WTC11 (cell line): Measurements from ENCODE around the gene EIF4G1.
A peak's percentile ranks its signal among the peaks of the same experiment; 100 is the strongest.

Source experiments
- CBFB ChIP-seq: sonication (generic); formaldehyde crosslinking; IDR thresholded peaks from 2 replicates; pipeline ENCODE4 v1.8.1; 2022; ENCODE audit warnings: mild to moderate bottlenecking, low read depth, missing genetic modification reagents
- CREM ChIP-seq: sonication (generic); formaldehyde crosslinking; IDR thresholded peaks from 2 replicates; pipeline ENCODE4 v1.8.1; 2022; ENCODE audit warnings: mild to moderate bottlenecking, missing genetic modification reagents, moderate library complexity
- ETV6 ChIP-seq: sonication (generic); formaldehyde crosslinking; IDR thresholded peaks from 2 replicates; pipeline ENCODE4 v1.8.1; 2022; ENCODE audit warnings: mild to moderate bottlenecking, missing genetic modification reagents
- FOXJ3 ChIP-seq: sonication (generic); formaldehyde crosslinking; IDR thresholded peaks from 2 replicates; pipeline ENCODE4 v1.9.0; 2021; ENCODE audit warnings: missing genetic modification reagents, mild to moderate bottlenecking, borderline replicate concordance
- IRF2 ChIP-seq: sonication (generic); formaldehyde crosslinking; IDR thresholded peaks from 2 replicates; pipeline ENCODE4 v1.8.0; 2022; ENCODE audit warnings: low read depth, missing genetic modification reagents, borderline replicate concordance
- NR2C2 ChIP-seq: sonication (generic); formaldehyde crosslinking; IDR thresholded peaks from 2 replicates; pipeline ENCODE4 v1.8.0; 2022; ENCODE audit warnings: mild to moderate bottlenecking, missing genetic modification reagents
- ZNF317 ChIP-seq: sonication (generic); formaldehyde crosslinking; IDR thresholded peaks from 2 replicates; pipeline ENCODE4 v1.8.1; 2023; ENCODE audit warnings: low read depth, mild to moderate bottlenecking, moderate library complexity, missing genetic modification reagents, borderline replicate concordance
- ZNF423 ChIP-seq: fragments of 250-450 bp; sonication (Bioruptor Pico); IDR thresholded peaks from 2 replicates; pipeline ENCODE4 v2.1.2; 2022; ENCODE audit warnings: mild to moderate bottlenecking, moderate library complexity
- TF ChIP-seq, protein P1 (sequence below): sonication (generic); formaldehyde crosslinking; IDR thresholded peaks from 2 replicates; pipeline ENCODE4 v1.8.1; 2023; ENCODE audit warnings: mild to moderate bottlenecking, missing genetic modification reagents
- TF ChIP-seq, protein P2 (sequence below): fragments of 200-600 bp; IDR thresholded peaks from 2 replicates; pipeline ENCODE4 v1.8.0; 2022; ENCODE audit warnings: antibody characterized with exemption
- TF ChIP-seq, protein P3 (sequence below): sonication (generic); formaldehyde crosslinking; IDR thresholded peaks from 2 replicates; pipeline ENCODE4 v1.8.1; 2023; ENCODE audit warnings: mild to moderate bottlenecking, missing genetic modification reagents
- TF ChIP-seq, protein P4 (sequence below): sonication (generic); formaldehyde crosslinking; IDR thresholded peaks from 2 replicates; pipeline ENCODE4 v1.8.0; 2022; ENCODE audit warnings: mild to moderate bottlenecking, missing genetic modification reagents
- TF ChIP-seq, protein P5 (sequence below): sonication (generic); formaldehyde crosslinking; IDR thresholded peaks from 2 replicates; pipeline ENCODE4 v1.8.1; 2022; ENCODE audit warnings: low read depth, mild to moderate bottlenecking, moderate library complexity, missing genetic modification reagents, borderline replicate concordance

DNA sequence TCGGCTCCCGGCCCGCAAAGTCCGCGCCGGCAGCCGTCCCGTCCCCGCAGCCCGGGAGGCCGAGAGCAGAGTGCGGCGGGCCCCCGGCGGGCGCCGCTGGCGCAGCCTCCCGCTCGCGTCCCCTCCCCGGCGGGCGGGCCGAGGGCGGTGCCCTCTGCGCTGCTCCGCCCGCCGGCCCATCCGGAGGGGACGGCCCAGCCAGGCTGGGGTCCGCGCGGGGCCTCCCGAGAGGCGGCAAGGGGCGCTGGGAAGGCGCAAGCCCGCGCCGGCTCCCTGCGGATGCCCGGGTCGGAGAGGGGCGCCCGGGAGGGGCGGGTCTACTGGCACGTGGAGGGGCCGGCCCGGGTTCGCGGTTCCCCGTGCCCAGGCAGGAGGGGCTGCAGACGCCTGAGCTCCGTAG, 47.1 kb downstream of the EIF4G1 start, which contains the start of the genes CLCN2 and POLR2H:
- no peak for TF ChIP-seq NR2C2 (CRISPR knock-in tag)
- TF ChIP-seq, protein P1, sequence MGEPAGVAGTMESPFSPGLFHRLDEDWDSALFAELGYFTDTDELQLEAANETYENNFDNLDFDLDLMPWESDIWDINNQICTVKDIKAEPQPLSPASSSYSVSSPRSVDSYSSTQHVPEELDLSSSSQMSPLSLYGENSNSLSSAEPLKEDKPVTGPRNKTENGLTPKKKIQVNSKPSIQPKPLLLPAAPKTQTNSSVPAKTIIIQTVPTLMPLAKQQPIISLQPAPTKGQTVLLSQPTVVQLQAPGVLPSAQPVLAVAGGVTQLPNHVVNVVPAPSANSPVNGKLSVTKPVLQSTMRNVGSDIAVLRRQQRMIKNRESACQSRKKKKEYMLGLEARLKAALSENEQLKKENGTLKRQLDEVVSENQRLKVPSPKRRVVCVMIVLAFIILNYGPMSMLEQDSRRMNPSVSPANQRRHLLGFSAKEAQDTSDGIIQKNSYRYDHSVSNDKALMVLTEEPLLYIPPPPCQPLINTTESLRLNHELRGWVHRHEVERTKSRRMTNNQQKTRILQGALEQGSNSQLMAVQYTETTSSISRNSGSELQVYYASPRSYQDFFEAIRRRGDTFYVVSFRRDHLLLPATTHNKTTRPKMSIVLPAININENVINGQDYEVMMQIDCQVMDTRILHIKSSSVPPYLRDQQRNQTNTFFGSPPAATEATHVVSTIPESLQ (CRISPR knock-in tag): no peak
- TF ChIP-seq, protein P2, sequence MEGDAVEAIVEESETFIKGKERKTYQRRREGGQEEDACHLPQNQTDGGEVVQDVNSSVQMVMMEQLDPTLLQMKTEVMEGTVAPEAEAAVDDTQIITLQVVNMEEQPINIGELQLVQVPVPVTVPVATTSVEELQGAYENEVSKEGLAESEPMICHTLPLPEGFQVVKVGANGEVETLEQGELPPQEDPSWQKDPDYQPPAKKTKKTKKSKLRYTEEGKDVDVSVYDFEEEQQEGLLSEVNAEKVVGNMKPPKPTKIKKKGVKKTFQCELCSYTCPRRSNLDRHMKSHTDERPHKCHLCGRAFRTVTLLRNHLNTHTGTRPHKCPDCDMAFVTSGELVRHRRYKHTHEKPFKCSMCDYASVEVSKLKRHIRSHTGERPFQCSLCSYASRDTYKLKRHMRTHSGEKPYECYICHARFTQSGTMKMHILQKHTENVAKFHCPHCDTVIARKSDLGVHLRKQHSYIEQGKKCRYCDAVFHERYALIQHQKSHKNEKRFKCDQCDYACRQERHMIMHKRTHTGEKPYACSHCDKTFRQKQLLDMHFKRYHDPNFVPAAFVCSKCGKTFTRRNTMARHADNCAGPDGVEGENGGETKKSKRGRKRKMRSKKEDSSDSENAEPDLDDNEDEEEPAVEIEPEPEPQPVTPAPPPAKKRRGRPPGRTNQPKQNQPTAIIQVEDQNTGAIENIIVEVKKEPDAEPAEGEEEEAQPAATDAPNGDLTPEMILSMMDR: no peak
- TF ChIP-seq ZNF423 (CRISPR knock-in tag): no peak; the same call in 1 of the 2 replicates
- TF ChIP-seq, protein P3, sequence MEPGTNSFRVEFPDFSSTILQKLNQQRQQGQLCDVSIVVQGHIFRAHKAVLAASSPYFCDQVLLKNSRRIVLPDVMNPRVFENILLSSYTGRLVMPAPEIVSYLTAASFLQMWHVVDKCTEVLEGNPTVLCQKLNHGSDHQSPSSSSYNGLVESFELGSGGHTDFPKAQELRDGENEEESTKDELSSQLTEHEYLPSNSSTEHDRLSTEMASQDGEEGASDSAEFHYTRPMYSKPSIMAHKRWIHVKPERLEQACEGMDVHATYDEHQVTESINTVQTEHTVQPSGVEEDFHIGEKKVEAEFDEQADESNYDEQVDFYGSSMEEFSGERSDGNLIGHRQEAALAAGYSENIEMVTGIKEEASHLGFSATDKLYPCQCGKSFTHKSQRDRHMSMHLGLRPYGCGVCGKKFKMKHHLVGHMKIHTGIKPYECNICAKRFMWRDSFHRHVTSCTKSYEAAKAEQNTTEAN (CRISPR knock-in tag): no peak
- peak; percentile 28; the same call in 1 of the 2 replicates for TF ChIP-seq CREM
- no peak for TF ChIP-seq CBFB
- TF ChIP-seq, protein P4, sequence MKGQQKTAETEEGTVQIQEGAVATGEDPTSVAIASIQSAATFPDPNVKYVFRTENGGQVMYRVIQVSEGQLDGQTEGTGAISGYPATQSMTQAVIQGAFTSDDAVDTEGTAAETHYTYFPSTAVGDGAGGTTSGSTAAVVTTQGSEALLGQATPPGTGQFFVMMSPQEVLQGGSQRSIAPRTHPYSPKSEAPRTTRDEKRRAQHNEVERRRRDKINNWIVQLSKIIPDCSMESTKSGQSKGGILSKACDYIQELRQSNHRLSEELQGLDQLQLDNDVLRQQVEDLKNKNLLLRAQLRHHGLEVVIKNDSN (CRISPR knock-in tag): no peak
- TF ChIP-seq ETV6: no peak; the same call in 1 of the 2 replicates
- TF ChIP-seq IRF2 (CRISPR knock-in tag): no peak
- TF ChIP-seq FOXJ3 (CRISPR knock-in tag): no peak
- TF ChIP-seq ZNF317 (CRISPR knock-in tag): no peak
- TF ChIP-seq, protein P5, sequence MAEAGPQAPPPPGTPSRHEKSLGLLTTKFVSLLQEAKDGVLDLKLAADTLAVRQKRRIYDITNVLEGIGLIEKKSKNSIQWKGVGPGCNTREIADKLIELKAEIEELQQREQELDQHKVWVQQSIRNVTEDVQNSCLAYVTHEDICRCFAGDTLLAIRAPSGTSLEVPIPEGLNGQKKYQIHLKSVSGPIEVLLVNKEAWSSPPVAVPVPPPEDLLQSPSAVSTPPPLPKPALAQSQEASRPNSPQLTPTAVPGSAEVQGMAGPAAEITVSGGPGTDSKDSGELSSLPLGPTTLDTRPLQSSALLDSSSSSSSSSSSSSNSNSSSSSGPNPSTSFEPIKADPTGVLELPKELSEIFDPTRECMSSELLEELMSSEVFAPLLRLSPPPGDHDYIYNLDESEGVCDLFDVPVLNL (CRISPR knock-in tag): no peak
